Measurements from ENCODE around the gene SH3PXD2A.
"Not testable (repeated sequence)": the region's sequence is repeated elsewhere in the genome, so short reads cannot be mapped to it uniquely, and the experiment has no call there.

The SH3PXD2A gene

DNA sequence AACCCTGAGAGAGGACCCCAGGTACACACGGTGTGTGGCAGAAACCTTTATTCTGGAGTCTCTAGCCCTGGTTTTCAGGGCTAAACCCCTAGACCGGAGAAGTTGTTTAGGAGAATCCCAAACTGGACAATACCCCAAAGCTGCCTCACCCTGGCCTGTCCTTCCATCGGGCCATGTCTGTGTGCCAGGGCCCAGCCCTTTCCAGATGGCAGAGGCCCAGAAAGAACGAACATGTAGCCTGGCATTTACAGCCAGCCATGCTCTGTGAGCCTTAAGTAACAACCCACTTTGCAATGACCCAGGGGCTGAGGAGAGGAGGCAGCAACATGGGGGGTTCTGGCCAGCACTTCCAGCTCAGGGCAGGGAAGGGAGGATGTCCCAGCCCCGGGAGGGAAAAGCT is 219.8 kb downstream of the SH3PXD2A start:
- H3K4me3 ChIP-seq (ENCODE audit: low read depth, low read length): no peak overlapping the region
- no peak for TF ChIP-seq CTCF (IDR thresholded peaks at IDR 0.05; ENCODE audit: control insufficient read depth, extremely low read depth, insufficient read depth)
- DNase-seq (ENCODE audit: low read depth): no peak

DNA sequence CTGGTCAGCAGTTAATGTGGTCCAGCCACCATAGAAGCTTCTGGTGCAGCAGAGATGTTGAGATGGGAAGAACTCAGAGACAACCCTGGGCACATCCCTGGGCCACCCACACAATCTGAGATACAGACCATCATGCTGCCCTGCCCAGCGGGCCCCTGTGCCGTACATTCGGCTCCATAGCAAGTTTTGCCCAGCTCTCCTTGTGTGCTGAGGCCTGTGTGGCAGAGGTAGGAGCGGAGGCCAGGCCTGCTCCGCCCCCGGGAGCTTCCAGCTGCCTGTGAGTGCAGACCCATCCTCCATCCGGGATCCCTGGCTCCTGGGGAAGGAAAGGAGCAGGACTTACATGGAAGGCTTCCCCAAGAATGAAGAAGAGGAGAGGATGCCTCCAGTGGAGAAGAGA is 221.5 kb downstream of the SH3PXD2A start:
- no peak for TF ChIP-seq CTCF (IDR thresholded peaks at IDR 0.05; ENCODE audit: control insufficient read depth, extremely low read depth, insufficient read depth)
- DNase-seq (ENCODE audit: low read depth): no peak
- no peak overlapping the region for H3K4me3 ChIP-seq (ENCODE audit: low read depth, low read length)

DNA sequence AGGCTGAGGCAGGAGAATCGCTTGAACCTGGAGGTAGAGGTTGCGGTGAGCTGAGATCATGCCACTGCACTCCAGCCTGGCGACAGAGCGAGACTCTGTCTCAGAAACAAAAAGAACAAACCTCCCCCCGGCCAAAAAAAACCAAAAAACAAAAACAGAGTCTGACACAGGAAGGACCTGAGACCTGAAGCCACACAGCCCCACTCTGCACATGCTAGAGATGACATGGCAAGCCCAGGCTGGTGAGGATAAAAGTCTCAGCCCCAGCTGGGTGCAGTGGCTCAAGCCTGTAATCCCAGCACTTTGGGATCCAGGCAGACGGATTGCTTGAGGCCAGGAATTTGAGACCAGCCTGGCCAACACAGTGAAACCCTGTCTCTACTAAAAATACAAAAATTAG is 222.5 kb downstream of the SH3PXD2A start:
- not testable (repeated sequence) for DNase-seq (ENCODE audit: low read depth); H3K4me3 ChIP-seq (ENCODE audit: low read depth, low read length)

DNA sequence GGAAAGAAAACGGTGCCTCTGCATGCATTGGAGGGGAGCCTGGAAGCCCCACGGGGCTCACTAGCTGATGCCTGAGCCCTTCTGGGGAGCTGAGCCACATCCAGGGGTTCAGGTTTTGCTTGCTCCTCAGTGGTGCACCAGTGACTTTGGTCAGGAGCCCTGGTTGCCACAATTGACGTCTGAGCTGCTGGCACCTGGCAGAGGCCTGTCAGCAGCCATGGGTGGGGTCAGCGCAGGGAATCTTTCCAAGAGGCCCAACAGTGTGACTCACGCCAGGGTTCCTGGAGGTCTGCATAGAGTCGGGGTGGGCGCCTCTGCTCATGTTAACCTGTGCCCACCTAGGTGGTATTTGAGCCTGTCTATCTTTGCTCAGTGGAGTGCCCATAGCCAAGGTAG is 223.1 kb downstream of the SH3PXD2A start:
- no peak for TF ChIP-seq CTCF (IDR thresholded peaks at IDR 0.05; ENCODE audit: control insufficient read depth, extremely low read depth, insufficient read depth)
- DNase-seq (ENCODE audit: low read depth): no peak
- H3K4me3 ChIP-seq (ENCODE audit: low read depth, low read length): no peak overlapping the region

GRCh38 chr10:103630156-103630555 is 225.2 kb downstream of the SH3PXD2A start:
- TF ChIP-seq CTCF (IDR thresholded peaks at IDR 0.05; ENCODE audit: control insufficient read depth, extremely low read depth, insufficient read depth): no peak
- H3K4me3 ChIP-seq (ENCODE audit: low read depth, low read length): no peak overlapping the region
- DNase-seq (ENCODE audit: low read depth): no peak

DNA sequence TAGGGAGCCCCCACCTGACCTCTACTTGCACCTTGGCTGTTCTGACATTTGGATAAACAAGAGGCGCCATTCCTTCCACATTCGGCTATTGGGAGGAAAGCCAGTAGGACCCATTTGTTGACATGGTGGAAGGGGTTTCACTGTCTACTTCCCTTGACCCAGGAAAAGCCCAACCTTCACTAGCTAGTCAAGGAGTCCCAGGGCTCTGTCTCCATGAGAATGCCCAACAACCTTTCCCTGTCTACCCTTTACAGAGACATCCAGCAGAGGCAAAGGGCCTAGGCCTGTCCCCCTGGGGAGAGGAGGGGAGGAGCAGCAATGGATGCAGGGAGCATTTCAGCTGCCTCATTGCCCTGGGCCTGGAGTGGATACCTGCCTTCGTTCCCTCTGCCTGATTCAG is 225.8 kb downstream of the SH3PXD2A start:
- TF ChIP-seq CTCF (IDR thresholded peaks at IDR 0.05; ENCODE audit: control insufficient read depth, extremely low read depth, insufficient read depth): no peak
- H3K4me3 ChIP-seq (ENCODE audit: low read depth, low read length): no peak overlapping the region
- DNase-seq (ENCODE audit: low read depth): no peak

DNA sequence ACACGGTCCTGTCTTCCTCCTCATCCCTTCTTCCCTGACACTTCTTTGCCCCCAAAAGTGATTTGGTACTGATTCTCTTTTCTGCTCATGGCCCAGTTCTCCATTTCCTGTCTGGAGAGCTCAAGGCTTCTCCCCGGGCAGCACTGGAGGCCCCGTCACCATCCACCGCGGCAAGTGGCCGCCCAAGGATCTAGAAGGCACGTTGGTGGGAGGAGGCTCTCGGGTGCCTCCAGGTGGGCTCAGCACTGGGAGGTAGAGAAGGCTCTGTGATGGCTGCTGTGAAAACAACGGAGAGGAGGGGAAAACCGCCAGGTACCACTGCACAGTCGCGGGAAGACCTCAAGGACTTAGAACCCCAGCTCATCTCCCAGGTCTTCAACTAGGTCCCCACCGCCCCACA is 227.5 kb downstream of the SH3PXD2A start:
- TF ChIP-seq CTCF (IDR thresholded peaks at IDR 0.05; ENCODE audit: control insufficient read depth, extremely low read depth, insufficient read depth): no peak
- H3K4me3 ChIP-seq (ENCODE audit: low read depth, low read length): no peak overlapping the region
- no peak for DNase-seq (ENCODE audit: low read depth)

All from LNCaP clone FGC (cell line).